ENCODE measurements around the gene ERC1. TPM values are rescaled to one million over a fixed set of nuclear protein-coding genes. Genes with fewer than 3 reads are reported as not detected.

ERC1 gene
- total RNA-seq, 1 donor from 2014 or later: 42.6 TPM

DNA sequence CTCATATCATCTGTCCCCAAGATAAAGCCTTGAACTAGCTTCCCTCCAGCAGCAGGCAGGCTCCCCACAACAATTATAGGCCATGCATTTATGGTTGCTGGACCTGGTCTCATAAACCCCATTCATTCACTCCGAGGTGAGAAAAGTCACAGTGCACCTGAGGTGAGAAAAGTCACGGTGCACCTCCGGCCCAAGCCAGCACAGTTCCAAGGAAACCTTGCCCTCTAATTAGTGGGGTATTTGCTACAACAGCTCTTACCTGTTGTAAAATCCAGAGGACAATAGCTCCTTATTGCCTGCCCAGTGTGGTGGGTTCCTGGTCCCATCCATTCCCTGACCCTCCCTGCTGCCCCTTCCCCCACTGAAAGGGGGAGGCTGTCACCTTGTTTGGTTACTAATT lies 537.8 kb downstream of the ERC1 start:
- H3K4me1 Mint-ChIP-seq (ENCODE audit: low read depth): peaks cover 22% of the 10 kb centered on the region
- peaks cover 71% of the 10 kb centered on the region for H3K27me3 Mint-ChIP-seq (ENCODE audit: low read depth)
- intact Hi-C loops (cut with micrococcal nuclease): no loop called here
- H3K9me3 Mint-ChIP-seq: no peaks in the 10 kb centered on the region
- no peaks in the 10 kb centered on the region for H3K36me3 Mint-ChIP-seq (ENCODE audit: low read depth)
- DNase-seq (ENCODE audit: low spot score): no peak
- H3K4me3 Mint-ChIP-seq (ENCODE audit: low read depth): no peak overlapping the region
- no peak overlapping the region for H3K27ac Mint-ChIP-seq

DNA sequence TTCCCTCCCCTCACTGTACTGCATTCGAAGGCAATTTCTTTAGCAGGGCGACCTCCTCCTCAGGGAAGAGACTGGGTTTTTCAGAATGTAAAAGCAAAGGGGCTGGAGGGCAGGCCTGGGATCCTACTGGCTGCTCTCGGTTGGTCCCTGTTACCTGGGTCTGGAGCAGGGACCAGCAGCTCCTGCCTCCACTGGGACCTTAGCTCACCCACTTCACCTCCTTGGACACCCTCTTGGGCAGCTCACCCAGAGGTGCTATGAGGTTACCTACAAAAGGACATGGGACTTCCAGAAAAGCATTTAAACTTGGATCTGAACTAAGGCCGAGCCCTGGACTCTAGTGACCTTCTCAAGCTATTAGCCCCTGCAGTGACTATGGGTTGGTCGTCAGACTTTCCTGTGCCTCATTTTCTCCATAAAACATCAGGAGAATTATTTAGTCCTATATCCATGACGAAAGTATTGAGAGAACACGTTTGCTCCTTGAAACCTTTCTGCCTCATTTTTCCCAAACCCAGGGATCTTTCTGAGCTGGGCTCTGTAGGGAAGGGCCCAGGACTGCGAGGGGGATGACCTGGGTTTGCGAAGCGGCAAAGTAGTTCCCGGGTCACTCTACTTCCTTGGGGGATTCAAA lies 538.3 kb downstream of the ERC1 start:
- H3K36me3 Mint-ChIP-seq (ENCODE audit: low read depth): no peaks in the 10 kb centered on the region
- H3K27me3 Mint-ChIP-seq (ENCODE audit: low read depth): peaks cover 67% of the 10 kb centered on the region
- H3K9me3 Mint-ChIP-seq: no peaks in the 10 kb centered on the region
- DNase-seq (ENCODE audit: low spot score): no peak
- H3K27ac Mint-ChIP-seq: no peak overlapping the region
- H3K4me1 Mint-ChIP-seq (ENCODE audit: low read depth): peaks cover 26% of the 10 kb centered on the region
- intact Hi-C loops (cut with micrococcal nuclease): no loop called here
- peak overlapping the region; percentile 76 for H3K4me3 Mint-ChIP-seq (ENCODE audit: low read depth)

DNA sequence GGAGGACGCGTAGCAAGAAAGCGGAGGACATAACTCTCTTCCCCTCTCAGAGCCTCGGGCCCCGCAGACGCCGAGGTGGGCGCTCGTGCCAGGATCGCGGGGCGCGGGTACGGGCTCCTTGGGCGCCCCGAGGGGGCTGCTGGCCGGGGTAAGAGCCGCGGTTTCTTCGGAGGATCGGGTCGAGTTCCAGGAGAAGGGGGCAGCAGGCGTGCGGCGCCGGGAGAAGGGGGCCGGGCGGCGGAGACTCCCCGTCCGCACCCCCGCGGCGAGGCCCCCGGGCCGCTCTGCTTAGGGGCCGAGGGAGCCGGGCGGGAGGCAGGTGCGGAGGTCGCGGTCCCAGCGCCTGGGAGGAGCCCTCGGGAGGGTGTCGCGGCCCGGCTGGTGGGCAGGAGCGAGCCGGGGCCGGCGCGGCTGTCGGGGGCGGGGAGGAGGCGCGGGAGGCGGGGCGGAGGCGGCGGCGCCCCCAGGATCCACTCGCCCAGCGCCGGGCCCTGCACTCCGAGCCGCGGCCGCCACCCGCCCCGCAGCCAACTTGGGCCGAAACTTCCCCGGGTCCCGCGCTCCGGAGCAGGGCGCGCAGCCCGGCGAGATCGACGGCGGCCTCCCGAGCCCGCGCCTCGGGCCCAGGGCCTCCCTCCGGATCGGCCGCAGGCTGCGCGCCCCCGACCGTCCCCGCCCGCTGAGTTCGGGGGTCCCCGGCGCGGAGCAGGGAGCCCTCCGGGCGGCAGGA lies 539.0 kb downstream of the ERC1 start:
- no peak for DNase-seq (ENCODE audit: low spot score)
- Mint-ChIP-seq H3K9me3 (no peaks in the 10 kb centered on the region), H3K4me1 (ENCODE audit: low read depth) (peaks cover 28% of the 10 kb centered on the region), H3K27ac (no peak overlapping the region), H3K27me3 (ENCODE audit: low read depth) (peaks cover 62% of the 10 kb centered on the region), H3K36me3 (ENCODE audit: low read depth) (no peaks in the 10 kb centered on the region), H3K4me3 (ENCODE audit: low read depth) (peak overlapping the region; percentile 76)
- intact Hi-C loops (cut with micrococcal nuclease): loop anchor here (5.0 kb wide), 2 partner anchors 62 to 413 kb away; partner anchors contain the start of gene FBXL14

DNA sequence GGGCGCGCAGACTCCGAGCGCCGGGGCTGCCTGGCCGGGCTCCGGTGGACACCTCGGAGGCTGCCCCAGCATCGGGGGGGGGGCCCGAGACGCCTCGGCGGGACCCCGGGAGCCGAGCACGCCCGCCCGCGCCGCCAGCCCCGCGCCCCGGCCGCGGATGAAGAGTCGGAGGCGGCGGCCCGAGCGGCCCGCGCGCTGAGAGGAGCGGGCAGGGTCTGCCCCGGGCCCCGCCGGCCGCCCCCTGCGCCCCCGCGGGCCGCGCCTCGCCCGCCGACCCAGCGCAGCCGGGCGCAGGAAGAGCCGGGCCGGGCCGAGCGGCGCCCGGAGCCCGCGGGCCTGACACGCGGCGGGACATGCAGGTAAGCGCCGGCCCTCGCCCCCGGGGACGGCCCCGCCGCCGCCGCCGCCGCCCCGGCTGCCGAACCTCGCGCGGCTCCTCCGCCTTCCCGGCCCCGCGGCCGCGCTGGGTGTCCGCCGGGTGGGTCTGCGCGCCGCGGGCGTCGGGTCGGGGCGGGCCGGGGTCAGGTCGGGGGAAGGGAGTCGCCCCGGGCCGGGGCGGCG lies 539.6 kb downstream of the ERC1 start:
- Mint-ChIP-seq H3K4me1 (ENCODE audit: low read depth) (peaks cover 28% of the 10 kb centered on the region), H3K9me3 (no peaks in the 10 kb centered on the region), H3K27me3 (ENCODE audit: low read depth) (peaks cover 60% of the 10 kb centered on the region), H3K4me3 (ENCODE audit: low read depth) (no peak overlapping the region), H3K36me3 (ENCODE audit: low read depth) (no peaks in the 10 kb centered on the region), H3K27ac (no peak overlapping the region)
- no peak for DNase-seq (ENCODE audit: low spot score)
- intact Hi-C loops (cut with micrococcal nuclease): loop anchor here (5.0 kb wide), 2 partner anchors 62 to 413 kb away; partner anchors contain the start of gene FBXL14

DNA sequence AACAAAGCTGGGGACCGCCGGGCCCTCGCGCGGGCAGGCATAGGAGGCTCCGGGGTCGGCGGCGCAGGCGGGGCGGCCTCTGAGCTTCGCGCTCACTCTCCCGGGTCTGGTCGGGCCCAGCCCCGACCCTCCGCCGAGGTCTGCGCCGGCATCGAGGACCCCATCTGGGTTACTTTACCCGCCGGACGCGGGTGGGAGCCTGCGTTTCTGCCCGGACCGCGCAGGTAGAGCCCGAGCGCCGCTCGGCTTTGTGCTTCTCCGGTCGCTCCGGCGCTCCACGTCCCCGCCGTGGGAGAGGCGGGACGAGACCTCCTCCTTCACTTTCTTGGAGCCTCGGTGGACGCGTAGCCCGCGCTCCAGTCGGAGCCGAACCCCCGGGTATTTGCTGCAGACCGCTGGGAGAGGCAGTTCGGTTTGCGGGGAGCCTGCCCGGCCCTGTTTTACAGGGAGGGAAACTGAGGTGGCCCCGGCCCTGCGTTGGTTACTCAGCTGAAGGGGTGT lies 540.2 kb downstream of the ERC1 start:
- Mint-ChIP-seq H3K4me1 (ENCODE audit: low read depth) (peaks cover 28% of the 10 kb centered on the region), H3K27me3 (ENCODE audit: low read depth) (peaks cover 61% of the 10 kb centered on the region), H3K4me3 (ENCODE audit: low read depth) (peak overlapping the region; percentile 48), H3K36me3 (ENCODE audit: low read depth) (no peaks in the 10 kb centered on the region), H3K27ac (no peak overlapping the region), H3K9me3 (no peaks in the 10 kb centered on the region)
- no peak for DNase-seq (ENCODE audit: low spot score)
- intact Hi-C loops (cut with micrococcal nuclease): loop anchor here (5.0 kb wide), 2 partner anchors 61 to 414 kb away; partner anchors contain the start of gene FBXL14

DNA sequence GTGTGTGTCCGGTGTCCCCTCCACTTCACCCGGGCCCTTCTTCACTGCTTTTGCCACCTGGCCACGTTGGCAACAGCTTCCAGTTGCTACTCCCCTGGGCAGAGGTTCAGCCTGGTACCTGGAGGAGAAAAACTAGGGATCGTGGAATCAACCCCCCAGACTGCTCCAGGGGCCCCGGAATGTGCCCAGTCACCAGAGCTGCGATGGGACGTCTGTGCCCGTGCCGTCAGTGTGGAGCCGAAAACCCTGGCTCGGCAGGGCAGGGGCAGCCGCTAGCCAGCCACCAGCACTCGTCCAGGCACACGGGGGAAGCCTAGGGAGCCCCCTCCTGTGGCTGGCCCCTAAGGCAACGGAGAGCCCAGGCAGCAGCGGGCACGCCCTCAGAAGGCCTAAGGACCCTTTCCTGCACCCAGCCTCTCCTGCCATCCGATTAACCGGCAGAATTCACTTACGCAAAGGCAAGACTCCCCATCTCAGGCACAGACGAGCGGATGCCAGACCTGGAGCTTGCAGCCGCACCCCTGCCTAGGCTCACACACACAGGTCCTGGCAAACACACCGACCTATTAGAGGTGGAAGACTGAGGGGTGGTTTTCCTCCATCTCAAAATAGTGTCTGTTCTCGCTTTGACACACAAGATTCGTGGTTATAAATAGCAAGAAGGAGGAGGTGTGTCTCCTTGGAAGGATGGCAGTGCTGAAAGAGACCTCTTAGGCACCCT lies 540.8 kb downstream of the ERC1 start:
- no peaks in the 10 kb centered on the region for H3K9me3 Mint-ChIP-seq
- H3K4me3 Mint-ChIP-seq (ENCODE audit: low read depth): peak overlapping the region; percentile 53
- H3K27me3 Mint-ChIP-seq (ENCODE audit: low read depth): peaks cover 60% of the 10 kb centered on the region
- H3K27ac Mint-ChIP-seq: no peak overlapping the region
- no peak for DNase-seq (ENCODE audit: low spot score)
- H3K4me1 Mint-ChIP-seq (ENCODE audit: low read depth): peaks cover 28% of the 10 kb centered on the region
- intact Hi-C loops (cut with micrococcal nuclease): loop anchor here (2.0 to 5.0 kb wide), 3 partner anchors 57 to 415 kb away; partner anchors contain the start of gene FBXL14
- H3K36me3 Mint-ChIP-seq (ENCODE audit: low read depth): no peaks in the 10 kb centered on the region

DNA sequence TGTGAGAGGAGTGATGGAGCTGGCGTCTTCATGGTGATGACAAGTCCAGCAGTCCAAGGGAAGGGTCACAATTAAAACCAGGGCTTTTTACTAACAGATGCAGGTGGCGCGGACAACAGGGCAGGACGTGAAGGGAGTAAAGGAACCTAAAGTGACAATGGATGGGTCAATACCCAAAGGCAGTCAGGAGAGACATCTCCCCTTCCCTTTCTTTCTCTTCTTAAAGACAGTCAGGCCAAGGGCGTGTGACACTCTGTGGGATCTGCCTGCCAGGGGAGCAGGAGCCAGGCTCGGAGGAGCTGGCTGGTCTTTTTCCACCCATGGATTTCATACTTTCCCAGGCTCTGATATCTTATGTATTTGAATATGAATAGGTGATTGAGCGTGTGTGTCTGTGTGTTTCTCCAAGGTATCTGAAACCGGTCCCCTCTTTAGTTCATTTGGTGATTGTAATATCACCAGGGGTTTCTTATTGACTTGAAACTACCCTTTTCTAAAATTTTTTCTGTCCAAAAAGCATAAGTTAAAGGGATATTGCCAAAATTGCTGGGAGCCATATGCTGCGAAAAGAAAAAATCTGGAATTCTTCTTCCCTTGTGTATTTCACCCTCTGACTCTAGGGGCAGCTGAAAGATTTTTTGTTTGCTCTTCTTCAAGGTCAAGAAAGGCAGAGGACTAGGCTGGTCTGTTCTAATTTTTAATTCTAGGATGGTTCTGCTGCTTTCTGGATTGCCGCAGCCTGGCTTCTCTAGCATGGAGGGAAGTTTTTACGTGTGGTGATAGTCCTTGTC lies 541.5 kb downstream of the ERC1 start:
- H3K36me3 Mint-ChIP-seq (ENCODE audit: low read depth): no peaks in the 10 kb centered on the region
- H3K4me1 Mint-ChIP-seq (ENCODE audit: low read depth): peaks cover 28% of the 10 kb centered on the region
- H3K27ac Mint-ChIP-seq: no peak overlapping the region
- intact Hi-C loops (cut with micrococcal nuclease): loop anchor here (2.0 to 5.0 kb wide), 3 partner anchors 58 to 415 kb away; partner anchors contain the start of gene FBXL14
- H3K27me3 Mint-ChIP-seq (ENCODE audit: low read depth): peaks cover 62% of the 10 kb centered on the region
- peak overlapping the region; percentile 60 for H3K4me3 Mint-ChIP-seq (ENCODE audit: low read depth)
- DNase-seq (ENCODE audit: low spot score): no peak
- H3K9me3 Mint-ChIP-seq: no peaks in the 10 kb centered on the region

DNA sequence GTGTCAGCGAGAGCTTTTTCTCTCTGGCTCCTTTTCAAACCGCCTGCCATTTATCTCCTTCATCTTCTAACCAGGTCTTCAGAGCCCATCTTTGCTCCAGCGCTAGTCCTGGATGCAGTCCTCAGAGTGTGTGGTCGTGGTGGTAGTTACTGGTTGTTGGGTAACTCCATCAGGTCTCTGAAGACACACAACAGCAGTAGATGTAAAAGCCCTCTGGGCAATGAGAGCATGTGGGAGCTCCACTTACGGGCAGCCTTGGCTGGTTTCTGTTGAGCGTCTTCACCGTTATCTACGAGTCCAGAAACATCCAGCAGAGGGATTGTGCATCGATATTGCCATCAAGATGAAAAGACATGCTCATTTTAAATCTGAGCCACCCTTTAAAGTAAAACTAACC lies 542.2 kb downstream of the ERC1 start:
- Mint-ChIP-seq H3K4me3 (ENCODE audit: low read depth) (peak overlapping the region; percentile 60), H3K9me3 (no peaks in the 10 kb centered on the region), H3K27ac (no peak overlapping the region), H3K27me3 (ENCODE audit: low read depth) (peaks cover 61% of the 10 kb centered on the region), H3K36me3 (ENCODE audit: low read depth) (no peaks in the 10 kb centered on the region), H3K4me1 (ENCODE audit: low read depth) (peaks cover 28% of the 10 kb centered on the region)
- intact Hi-C loops (cut with micrococcal nuclease): loop anchor here (2.0 to 5.0 kb wide), 3 partner anchors 58 to 416 kb away; partner anchors contain the start of gene FBXL14
- DNase-seq (ENCODE audit: low spot score): peak; percentile 23

DNA sequence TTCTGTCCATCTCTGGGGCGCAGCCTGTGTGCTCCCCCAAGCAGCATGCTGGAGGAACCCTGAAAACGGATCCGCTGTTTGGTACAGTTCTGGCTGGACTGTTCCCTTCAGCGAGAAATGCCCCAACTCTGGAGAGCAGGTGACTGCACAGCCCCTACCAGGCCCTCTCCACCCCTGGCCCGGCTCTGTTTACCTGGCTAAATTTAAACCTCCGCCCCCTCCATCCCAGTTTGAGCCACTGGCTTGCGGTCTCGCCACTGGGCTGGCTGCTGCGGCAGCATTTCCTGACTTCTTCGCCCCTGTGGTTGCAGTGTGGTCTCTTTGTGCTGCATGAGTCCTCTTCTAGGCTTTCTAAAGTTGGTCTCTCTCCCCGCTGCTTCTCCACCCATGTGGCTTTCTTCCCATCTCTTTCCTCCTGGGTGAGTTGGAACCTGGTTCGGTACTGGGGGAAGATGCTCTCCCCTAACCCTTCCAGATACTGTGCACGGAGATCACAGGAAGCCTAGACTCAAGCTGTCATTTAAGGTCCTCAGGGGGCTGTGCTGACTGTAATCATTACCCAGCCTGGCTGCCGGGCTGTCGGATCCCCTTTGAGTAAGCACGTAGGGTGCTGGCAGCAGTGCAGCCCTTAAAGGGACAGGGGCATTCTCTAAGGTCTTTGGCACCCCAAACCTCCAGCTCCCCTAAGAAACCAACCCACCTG lies 542.7 kb downstream of the ERC1 start:
- Mint-ChIP-seq H3K27me3 (ENCODE audit: low read depth) (peaks cover 60% of the 10 kb centered on the region), H3K9me3 (no peaks in the 10 kb centered on the region), H3K4me3 (ENCODE audit: low read depth) (peak overlapping the region; percentile 60), H3K27ac (peak overlapping the region; percentile 23), H3K4me1 (ENCODE audit: low read depth) (peaks cover 28% of the 10 kb centered on the region), H3K36me3 (ENCODE audit: low read depth) (no peaks in the 10 kb centered on the region)
- intact Hi-C loops (cut with micrococcal nuclease): loop anchor here (1.0 to 5.0 kb wide), 4 partner anchors 21 to 416 kb away; partner anchors contain the start of gene FBXL14
- peak; percentile 54 for DNase-seq (ENCODE audit: low spot score)

DNA sequence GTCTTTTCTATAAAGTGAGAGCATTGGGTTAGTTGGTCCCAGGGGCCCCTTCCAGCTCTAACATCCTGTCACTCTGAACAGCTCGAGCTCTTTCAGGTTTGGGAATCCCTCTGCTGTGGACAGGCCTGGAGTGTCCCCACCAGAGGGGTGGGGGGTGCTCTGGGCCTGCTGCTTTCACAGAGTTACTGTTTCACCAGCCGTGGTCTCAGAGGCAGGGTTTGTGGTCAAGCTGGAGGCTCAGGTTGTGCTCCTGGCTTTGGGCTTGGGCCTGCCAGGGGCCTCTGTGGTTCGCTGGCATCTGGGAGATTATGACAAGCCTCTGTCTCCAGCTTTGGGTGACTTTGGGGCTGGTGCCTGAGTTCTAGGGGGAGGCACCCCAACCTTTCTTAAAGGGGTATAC lies 543.7 kb downstream of the ERC1 start:
- no peak overlapping the region for H3K4me3 Mint-ChIP-seq (ENCODE audit: low read depth)
- no peaks in the 10 kb centered on the region for H3K9me3 Mint-ChIP-seq

DNA sequence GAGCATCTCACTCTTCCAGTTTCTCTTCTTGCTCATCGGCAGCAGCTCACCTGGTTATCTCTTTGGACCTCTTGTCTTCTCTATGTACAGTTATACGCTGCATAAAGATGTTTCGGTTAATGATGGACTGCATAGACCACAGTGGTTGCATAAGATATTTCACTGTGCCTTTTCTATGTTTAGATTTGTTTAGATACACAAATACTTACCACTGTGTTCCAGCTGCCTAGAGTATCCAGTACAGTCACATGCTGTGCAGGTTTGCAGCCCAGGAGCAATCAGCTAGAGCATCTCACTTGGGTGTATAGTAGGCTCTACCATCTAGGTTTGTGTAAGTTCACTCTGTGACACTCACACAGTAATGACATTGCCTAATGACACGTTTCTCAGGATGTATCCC lies 545.8 kb downstream of the ERC1 start:
- Mint-ChIP-seq H3K27me3 (ENCODE audit: low read depth) (peaks cover 63% of the 10 kb centered on the region), H3K4me1 (ENCODE audit: low read depth) (peaks cover 25% of the 10 kb centered on the region), H3K36me3 (ENCODE audit: low read depth) (no peaks in the 10 kb centered on the region), H3K9me3 (no peaks in the 10 kb centered on the region), H3K4me3 (ENCODE audit: low read depth) (no peak overlapping the region), H3K27ac (no peak overlapping the region)
- no peak for DNase-seq (ENCODE audit: low spot score)
- intact Hi-C loops (cut with micrococcal nuclease): no loop called here

More for the DNA sequence above, 543.7 kb downstream of the ERC1 start:
- Mint-ChIP-seq H3K4me1 (ENCODE audit: low read depth) (peaks cover 25% of the 10 kb centered on the region), H3K27me3 (ENCODE audit: low read depth) (peaks cover 60% of the 10 kb centered on the region), H3K27ac (no peak overlapping the region), H3K36me3 (ENCODE audit: low read depth) (no peaks in the 10 kb centered on the region)
- intact Hi-C loops (cut with micrococcal nuclease): loop anchor here (1.0 to 5.0 kb wide), 3 partner anchors 20 to 417 kb away; partner anchors contain the start of gene FBXL14
- DNase-seq (ENCODE audit: low spot score): no peak
